HG02970 (cell line): Measurements from ENCODE around the gene ZNF141.
"Not testable (repeated sequence)": the region's sequence is repeated elsewhere in the genome, so short reads cannot be mapped to it uniquely, and the experiment has no call there.

Experiments used
- ATAC-seq: cut with Tn5 transposase; IDR thresholded peaks from one replicate; pipeline ENCODE4 v1.9.1; 2021; ENCODE audit warnings: mild to moderate bottlenecking, moderate library complexity, moderate number of reproducible peaks; ENCODE audit not compliant: unreplicated experiment, low FRiP score

ZNF141 gene

GRCh38 chr4:337143-337931 is at the start of gene ZNF141:
Gene ZNF141, plus strand, starts transcription at chr4:337814. Its CDS starts 170 bp downstream, at chr4:337984.
- ATAC-seq: peak; percentile 95

- no peak for ATAC-seq
These were observed 48.7 kb upstream of the ZNF141 start for GRCh38 chr4:288891-289290.

DNA sequence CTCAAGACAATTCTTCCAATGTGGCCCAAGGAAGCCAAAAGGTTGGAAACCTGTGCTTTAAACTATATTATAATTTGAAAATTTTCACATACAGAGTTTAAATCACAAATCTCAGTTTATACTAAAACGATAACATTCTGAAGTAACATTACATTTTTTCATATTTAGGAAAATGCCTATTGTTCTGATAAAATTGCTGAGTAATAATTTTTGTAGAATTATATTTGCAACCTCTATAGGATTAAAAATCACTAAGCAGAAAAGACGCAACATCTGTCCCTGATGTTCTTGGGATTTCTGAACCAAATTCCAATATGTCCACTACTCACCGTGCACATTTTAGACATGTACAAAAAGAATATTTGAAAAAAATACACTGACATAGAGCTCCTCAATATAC is 42.9 kb upstream of the ZNF141 start:
- ATAC-seq: no peak

DNA sequence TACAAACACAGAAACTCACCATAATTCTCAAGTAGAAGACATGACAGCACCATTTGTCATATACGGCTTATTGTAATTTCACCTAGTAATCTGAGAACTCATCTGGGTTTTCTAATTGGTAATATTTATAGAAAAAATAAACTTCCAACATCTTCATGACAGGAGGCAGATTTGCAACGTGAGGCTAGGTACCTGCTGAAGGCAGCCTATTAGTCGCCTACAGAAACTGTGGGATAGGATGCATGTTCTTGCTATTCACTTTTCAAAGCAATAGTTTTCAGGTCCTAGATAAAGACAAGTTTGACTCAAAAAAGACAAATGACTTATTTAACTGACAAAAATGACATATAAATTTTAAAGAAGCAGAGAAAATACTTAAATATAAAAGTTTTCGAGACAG is 35.2 kb upstream of the ZNF141 start:
- ATAC-seq: no peak

DNA sequence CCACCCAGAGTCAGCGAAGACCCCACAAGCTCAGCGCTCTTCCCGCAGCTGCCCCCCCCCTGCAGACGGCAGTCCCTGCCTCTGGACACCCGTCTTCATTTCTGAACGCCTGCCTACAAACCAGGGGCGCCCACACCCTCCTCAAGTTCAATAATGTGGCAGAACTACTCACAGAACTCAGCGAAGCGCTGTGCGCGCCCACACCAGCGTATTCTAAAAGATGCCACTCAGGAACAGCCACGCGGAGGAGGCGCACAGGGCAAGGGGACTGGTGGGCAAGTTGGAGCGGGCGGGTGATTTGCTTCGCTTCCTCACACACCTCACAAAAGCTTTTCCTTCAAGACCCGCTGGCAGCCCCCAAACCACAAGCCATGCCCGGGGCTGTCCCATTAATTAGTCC is 33.1 kb upstream of the ZNF141 start:
- ATAC-seq: not testable (repeated sequence)

DNA sequence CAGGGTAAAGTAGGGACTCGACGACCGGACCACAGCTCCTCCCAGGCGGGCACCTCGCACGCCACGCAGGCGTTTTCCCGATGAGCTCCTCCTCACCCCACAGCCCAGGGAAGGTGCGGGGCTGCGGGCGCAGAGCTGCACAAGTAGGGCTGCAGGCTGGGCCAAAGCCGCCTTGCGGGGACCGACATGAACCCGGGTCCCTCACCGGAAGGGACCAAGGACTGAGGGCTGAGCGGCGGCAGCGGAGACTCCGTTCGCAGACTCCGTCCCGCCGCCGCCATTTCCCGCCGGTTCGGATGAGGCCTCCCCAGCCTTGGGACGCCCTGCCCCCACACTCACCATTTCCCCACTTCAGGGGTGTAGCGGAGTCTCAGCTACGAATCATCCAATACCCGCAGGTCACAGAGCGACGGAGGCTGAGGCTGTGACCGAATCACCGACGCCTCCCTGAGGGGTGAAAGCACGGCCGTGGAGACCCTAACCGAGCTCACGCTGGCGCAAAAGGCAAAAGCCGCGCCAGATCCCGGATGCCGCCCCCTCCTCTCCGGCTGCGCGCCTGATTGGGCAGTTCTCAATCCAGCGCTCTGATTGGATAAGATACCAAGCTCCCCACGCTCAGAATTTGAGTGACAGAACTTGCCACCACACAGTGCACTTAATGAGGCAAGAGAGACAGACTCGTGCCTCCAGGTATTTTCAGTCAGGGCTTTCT is 32.5 kb upstream of the ZNF141 start, which contains the start of gene ZNF732:
Gene ZNF732, minus strand, starts transcription at position 506 of the 712 bp plus-strand sequence. Its CDS starts 164 bp downstream, at position 342.
- no peak for ATAC-seq

GRCh38 chr4:306551-306961 is 31.1 kb upstream of the ZNF141 start:
- no peak for ATAC-seq

DNA sequence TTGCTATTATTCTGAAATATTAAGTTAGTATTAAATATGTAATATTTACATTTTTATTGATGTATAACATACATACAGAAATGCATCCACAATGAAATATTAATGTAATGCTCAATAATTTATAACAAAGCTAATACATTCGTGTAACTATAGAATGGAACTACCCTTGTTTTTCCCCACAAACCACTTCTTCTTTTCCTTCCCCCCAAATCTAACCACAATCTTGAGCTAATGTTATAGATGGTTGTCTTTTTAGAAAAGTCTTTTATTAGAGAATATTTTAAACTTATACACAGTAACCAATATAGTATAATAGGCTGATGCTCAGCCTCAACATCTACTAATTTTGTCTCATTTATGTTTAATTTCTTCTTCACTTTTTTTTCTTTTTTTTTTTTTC is 27.8 kb upstream of the ZNF141 start:
- ATAC-seq: no peak

- ATAC-seq: no peak
These were observed 23.2 kb upstream of the ZNF141 start for GRCh38 chr4:314296-314903.

GRCh38 chr4:328729-329128 is 8.9 kb upstream of the ZNF141 start:
- no peak for ATAC-seq

DNA sequence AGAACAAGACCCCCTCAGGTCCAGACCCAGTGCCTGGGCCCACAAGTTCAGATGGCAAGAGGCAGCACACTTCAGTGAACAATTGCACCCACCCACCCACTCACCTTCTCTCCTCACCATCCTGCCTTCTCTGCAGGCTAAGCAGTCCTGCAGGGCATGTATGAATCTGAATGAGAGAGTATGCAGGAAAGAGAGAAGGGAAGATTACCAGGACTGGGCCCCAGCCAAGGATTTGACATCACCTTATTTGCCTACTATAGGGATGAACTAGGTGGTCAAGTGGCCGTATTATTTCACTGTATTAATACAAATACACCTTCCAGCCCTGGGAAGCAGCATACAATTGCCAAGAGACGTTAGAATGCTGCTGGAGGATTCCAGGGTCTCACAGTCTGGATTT is 2.1 kb upstream of the ZNF141 start:
- ATAC-seq: no peak

- no peak for ATAC-seq
These were observed 1.3 kb upstream of the ZNF141 start for GRCh38 chr4:336099-336892.

GRCh38 chr4:336893-337142 is 796 bp upstream of the ZNF141 start:
- ATAC-seq: no peak

DNA sequence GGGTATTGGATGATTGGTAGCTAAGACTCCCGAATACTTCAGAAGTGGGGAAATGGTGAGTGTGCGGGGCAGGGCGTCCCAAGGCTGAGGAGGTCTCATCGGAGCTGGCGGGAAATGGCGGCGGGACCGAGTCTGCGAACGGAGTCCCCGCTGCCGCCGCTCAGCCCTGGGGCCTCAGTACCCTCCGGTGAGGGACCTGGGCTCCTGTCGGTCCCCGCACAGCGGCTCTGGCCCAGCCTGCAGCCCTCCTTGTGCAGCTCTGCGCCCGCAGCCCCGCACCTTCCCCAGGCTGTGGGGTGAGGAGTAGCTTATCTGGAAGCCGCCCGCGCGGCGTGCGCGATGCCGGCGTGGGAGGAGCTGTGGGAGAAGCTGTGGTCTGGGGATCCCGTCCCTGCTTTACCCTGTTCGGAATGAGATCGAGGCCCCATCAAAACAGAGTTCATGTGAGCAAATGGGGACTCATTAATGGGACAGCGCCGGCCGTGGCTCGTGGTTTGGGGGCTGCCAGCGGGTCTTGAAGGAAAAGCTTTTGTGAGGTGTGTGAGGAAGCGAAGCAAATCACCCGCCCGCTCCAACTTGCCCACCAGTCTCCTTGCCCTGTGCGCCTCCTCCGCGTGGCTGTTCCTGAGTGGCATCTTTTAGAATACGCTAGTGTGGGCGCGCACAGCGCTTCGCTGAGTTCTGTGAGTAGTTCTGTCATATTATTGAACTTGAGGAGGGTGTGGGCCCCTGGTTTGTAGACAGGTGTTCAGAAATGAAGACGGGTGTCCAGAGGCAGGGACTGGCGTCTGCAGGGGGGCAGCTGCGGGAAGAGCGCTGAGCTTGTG is 531 bp downstream of the ZNF141 start:
- peak; percentile 14 for ATAC-seq

- ATAC-seq: no peak
These were observed 1.1 kb downstream of the ZNF141 start for GRCh38 chr4:338759-339097.

- no peak for ATAC-seq
These were observed 2.4 kb downstream of the ZNF141 start for GRCh38 chr4:340011-340410.

GRCh38 chr4:373062-373839 is 35.6 kb downstream of the ZNF141 start:
- no peak for ATAC-seq

DNA sequence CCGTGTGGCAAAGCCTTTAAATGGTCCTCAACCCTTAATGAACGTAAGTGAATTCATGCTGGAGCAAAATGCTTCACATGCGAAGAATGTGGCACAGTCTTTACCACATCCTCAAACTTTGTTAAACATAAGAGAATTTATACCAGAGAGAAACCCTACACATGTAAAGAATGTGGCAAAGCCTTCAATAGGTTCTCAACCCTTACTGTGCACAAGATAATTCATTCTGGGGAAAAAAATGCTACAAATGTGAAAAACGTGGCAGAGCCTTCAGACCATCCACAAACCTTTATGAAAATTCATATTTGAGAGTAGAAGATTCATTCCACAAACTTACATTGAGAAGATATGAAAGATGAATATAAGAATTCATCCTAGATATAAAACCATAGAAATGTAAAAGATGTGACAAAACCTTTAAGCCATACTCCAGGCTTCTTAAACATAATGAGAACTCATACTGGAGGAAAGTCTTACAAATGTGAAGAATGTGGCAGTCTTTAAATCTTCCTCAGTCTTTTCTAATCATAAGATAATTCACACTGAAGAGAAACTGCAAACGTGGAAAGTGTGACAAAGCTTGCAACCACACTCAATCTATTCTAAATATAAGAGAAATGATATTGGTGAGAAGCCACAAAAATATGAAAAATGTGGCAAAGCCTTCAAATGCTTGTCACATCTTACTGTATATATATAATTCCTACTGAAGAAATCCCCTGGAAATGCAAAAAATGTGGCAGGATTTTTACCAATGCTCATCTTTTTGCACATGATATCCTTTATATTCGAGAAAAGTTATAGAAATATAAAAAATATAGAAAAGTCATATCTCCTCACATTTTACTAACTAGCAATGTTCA is 36.9 kb downstream of the ZNF141 start:
- ATAC-seq: no peak
